ENCODE measurements around the gene GAB2. TPM values are rescaled to one million over a fixed set of nuclear protein-coding genes. Genes with fewer than 3 reads are reported as not detected.

GAB2 gene
- total RNA-seq, 4 donors from 2014 or later: 26.3 to 84.8 (median 26.6) TPM

DNA sequence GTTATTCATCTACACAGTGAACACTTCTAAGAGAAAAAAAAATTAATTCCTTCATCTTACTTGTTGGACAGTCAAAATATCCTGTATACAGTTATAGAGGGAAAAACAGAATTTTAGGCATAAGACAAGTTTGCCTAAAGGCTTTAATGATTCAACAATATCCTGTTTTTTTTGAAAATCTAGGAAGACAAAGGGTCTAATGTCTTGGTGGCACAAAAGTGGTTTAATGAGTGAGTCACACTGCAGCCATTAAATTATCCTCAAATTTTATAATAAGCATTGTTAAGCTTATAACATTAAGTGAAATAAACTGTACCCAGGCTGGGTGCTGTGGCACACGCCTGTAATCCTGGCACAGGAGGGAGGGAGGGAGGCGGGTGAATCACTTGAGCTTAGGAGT lies 72.9 kb downstream of the GAB2 start:
- WGBS, 2 donors (ENCODE audit: low coverage in 1 of 2): 83 to 100% methylated on average over 2 of the region's 2 CpGs
- H3K27ac ChIP-seq: no peak overlapping the region

DNA sequence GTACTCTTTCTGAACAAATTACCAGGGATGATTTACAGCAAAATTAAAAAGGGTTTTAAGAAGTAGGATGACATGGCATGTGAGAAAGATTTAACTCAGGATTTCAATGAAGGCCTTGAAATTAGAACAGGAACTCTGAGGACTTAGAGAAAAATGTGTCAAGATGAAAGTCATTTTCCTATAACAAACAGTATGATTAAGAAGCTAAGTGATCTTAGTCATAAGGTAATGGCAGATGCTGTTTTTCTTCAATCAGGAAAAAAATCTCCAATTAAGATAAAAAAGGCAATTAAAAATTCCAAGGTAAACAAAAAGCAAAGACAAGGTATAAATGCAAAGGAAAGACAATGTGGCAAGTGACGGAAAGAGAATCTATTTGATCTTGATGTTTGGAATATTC lies 73.5 kb downstream of the GAB2 start:
- ATAC-seq: no peak
- no peaks in the 10 kb centered on the region for H3K36me3 ChIP-seq
- no peak overlapping the region for H3K4me3 ChIP-seq
- H3K27ac ChIP-seq: no peak overlapping the region
- 63 to 100% methylated on average over 1 of the region's 1 CpG for WGBS, 2 donors (ENCODE audit: low coverage in 1 of 2)
- peaks cover 4 to 44% (median 5%) of the 10 kb centered on the region in 3 donors for H3K4me1 ChIP-seq
- TF ChIP-seq POLR2A (IDR thresholded peaks at IDR 0.05) (no peak), POLR2AphosphoS5 (IDR thresholded peaks at IDR 0.05) (no peak), EP300 (IDR thresholded peaks at IDR 0.05) (no peak)
- TF ChIP-seq, protein P1, sequence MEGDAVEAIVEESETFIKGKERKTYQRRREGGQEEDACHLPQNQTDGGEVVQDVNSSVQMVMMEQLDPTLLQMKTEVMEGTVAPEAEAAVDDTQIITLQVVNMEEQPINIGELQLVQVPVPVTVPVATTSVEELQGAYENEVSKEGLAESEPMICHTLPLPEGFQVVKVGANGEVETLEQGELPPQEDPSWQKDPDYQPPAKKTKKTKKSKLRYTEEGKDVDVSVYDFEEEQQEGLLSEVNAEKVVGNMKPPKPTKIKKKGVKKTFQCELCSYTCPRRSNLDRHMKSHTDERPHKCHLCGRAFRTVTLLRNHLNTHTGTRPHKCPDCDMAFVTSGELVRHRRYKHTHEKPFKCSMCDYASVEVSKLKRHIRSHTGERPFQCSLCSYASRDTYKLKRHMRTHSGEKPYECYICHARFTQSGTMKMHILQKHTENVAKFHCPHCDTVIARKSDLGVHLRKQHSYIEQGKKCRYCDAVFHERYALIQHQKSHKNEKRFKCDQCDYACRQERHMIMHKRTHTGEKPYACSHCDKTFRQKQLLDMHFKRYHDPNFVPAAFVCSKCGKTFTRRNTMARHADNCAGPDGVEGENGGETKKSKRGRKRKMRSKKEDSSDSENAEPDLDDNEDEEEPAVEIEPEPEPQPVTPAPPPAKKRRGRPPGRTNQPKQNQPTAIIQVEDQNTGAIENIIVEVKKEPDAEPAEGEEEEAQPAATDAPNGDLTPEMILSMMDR (IDR thresholded peaks at IDR 0.05): no peak
- no peaks in the 10 kb centered on the region for H3K27me3 ChIP-seq
- H3K9me3 ChIP-seq: no peaks in the 10 kb centered on the region

More for the DNA sequence above, 72.9 kb downstream of the GAB2 start:
- Histone ChIP-seq H3K36me3 (no peaks in the 10 kb centered on the region), H3K4me3 (no peak overlapping the region), H3K27me3 (no peaks in the 10 kb centered on the region), H3K9me3 (no peaks in the 10 kb centered on the region), H3K4me1 (peaks cover 10 to 49% (median 11%) of the 10 kb centered on the region in 3 donors)
- TF ChIP-seq POLR2AphosphoS5 (IDR thresholded peaks at IDR 0.05) (no peak), POLR2A (IDR thresholded peaks at IDR 0.05) (no peak), EP300 (IDR thresholded peaks at IDR 0.05) (no peak)
- TF ChIP-seq, protein P1 (IDR thresholded peaks at IDR 0.05): no peak
- ATAC-seq: no peak

DNA sequence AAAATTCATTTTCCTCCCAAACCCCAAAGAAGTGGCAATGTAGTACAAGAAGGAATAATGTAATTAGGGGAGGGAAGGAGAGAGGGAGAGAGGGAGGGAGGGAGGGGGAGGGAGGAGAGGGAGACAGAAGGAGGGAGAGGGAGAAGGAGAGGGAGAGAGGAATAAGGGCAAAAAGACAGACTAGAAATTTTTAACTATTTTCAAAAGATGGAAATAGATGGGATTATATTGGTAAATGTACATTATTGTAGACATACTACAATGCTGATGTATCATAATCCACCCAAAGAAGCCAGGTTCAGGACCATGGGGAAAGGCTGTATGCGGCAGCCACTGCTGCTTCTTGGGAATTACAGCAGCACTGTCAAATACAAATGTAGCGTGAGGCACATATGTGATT lies 74.3 kb downstream of the GAB2 start:
- ATAC-seq: no peak
- 81 to 100% methylated on average over 2 of the region's 2 CpGs for WGBS, 2 donors (ENCODE audit: low coverage in 1 of 2)
- TF ChIP-seq POLR2AphosphoS5 (IDR thresholded peaks at IDR 0.05): no peak
- no peak for TF ChIP-seq POLR2A (IDR thresholded peaks at IDR 0.05)
- no peak for TF ChIP-seq EP300 (IDR thresholded peaks at IDR 0.05)
- TF ChIP-seq, protein P1 (IDR thresholded peaks at IDR 0.05): no peak
- no peak overlapping the region for H3K4me3 ChIP-seq
- peaks cover 0 to 41% (median 0%) of the 10 kb centered on the region in 3 donors for H3K4me1 ChIP-seq
- no peak overlapping the region for H3K27ac ChIP-seq
- no peaks in the 10 kb centered on the region for H3K36me3 ChIP-seq
- H3K9me3 ChIP-seq: no peaks in the 10 kb centered on the region
- no peaks in the 10 kb centered on the region for H3K27me3 ChIP-seq

DNA sequence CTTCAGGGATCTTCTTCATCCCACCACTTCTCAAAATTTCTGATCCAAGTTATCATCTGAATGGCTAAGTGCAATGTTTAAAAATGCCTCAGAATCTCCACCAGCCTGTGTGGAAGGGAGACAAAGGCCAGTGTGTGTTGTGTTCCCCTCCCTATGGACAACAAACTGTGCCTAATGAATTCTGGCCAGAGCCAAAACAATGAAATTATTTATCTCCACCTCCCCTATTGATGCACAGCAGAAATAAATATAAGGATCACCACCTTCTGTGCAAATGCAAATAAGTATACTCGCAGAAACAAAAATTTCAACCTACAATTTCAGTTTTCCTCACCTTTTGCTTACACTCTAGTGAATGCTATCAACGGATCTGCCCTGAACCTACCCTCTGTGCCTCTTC lies 75.8 kb downstream of the GAB2 start:
- Histone ChIP-seq H3K36me3 (no peaks in the 10 kb centered on the region), H3K27me3 (no peaks in the 10 kb centered on the region), H3K27ac (no peak overlapping the region), H3K4me1 (peaks cover 0 to 48% (median 0%) of the 10 kb centered on the region in 3 donors), H3K9me3 (no peaks in the 10 kb centered on the region), H3K4me3 (no peak overlapping the region)
- ATAC-seq: no peak
- no peak for TF ChIP-seq POLR2A (IDR thresholded peaks at IDR 0.05)
- no peak for TF ChIP-seq POLR2AphosphoS5 (IDR thresholded peaks at IDR 0.05)
- TF ChIP-seq, protein P1 (IDR thresholded peaks at IDR 0.05): no peak
- TF ChIP-seq EP300 (IDR thresholded peaks at IDR 0.05): no peak
- WGBS, 2 donors (ENCODE audit: low coverage in 1 of 2): 84 to 93% methylated on average over 2 of the region's 2 CpGs

DNA sequence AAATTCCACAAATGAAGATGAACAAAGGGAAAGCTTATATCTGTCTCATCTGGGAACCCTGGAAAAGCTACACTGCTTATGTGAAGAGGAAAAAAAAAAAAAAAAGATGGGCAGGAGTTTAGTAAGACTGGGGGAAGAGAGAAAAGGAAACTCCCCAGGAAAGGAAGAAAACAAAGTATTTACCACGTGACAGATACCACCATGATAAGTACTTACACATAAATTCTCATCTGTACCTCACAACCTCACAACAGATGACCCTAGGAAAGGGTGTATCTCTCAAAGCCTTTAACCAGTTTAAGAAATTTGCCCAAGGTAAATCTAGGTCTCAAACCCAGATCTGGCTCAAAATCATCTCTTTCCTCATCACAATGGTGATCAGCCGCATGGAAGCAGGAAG lies 77.1 kb downstream of the GAB2 start:
- no peaks in the 10 kb centered on the region for H3K9me3 ChIP-seq

More for the DNA sequence above, 77.1 kb downstream of the GAB2 start:
- Histone ChIP-seq H3K36me3 (no peaks in the 10 kb centered on the region), H3K4me3 (no peak overlapping the region), H3K4me1 (peaks cover 0 to 44% (median 0%) of the 10 kb centered on the region in 3 donors), H3K27me3 (no peaks in the 10 kb centered on the region), H3K27ac (no peak overlapping the region)
- ATAC-seq: no peak
- WGBS, 2 donors (ENCODE audit: low coverage in 1 of 2): 76 to 95% methylated on average over 2 of the region's 2 CpGs
- no peak for TF ChIP-seq POLR2AphosphoS5 (IDR thresholded peaks at IDR 0.05)
- no peak for TF ChIP-seq EP300 (IDR thresholded peaks at IDR 0.05)
- TF ChIP-seq, protein P1 (IDR thresholded peaks at IDR 0.05): no peak
- no peak for TF ChIP-seq POLR2A (IDR thresholded peaks at IDR 0.05)
